HuH-7 (cell line): ENCODE measurements around the gene C19orf12.

Experiments
- DNase-seq: peaks from one replicate; pipeline ENCODE4 v3.0.0; 2011; ENCODE audit warnings: low spot score

The C19orf12 gene

DNA sequence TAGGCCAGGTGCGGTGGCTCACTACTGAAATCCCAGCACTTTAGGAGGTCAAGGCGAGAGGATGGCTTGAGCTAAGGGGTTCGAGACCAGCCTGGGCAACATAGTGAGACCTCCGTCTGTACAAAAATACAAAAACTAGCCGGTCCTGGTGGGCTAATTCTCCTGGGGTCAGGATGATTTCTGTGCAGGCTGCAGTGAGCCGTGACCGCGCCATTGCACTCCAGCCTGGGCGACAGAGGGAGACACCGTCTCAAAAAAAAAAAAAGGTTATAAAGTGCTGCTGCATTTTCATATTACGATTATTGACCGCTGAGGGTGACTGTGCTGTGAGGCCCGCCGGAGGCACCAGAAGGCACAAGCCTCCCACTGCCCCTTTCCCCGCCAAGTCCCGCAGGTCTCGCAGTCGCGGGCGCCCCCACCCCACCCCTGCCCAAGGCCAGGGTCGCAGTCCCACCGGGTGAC, 50.3 kb downstream of the C19orf12 start:
- no peak for DNase-seq

DNA sequence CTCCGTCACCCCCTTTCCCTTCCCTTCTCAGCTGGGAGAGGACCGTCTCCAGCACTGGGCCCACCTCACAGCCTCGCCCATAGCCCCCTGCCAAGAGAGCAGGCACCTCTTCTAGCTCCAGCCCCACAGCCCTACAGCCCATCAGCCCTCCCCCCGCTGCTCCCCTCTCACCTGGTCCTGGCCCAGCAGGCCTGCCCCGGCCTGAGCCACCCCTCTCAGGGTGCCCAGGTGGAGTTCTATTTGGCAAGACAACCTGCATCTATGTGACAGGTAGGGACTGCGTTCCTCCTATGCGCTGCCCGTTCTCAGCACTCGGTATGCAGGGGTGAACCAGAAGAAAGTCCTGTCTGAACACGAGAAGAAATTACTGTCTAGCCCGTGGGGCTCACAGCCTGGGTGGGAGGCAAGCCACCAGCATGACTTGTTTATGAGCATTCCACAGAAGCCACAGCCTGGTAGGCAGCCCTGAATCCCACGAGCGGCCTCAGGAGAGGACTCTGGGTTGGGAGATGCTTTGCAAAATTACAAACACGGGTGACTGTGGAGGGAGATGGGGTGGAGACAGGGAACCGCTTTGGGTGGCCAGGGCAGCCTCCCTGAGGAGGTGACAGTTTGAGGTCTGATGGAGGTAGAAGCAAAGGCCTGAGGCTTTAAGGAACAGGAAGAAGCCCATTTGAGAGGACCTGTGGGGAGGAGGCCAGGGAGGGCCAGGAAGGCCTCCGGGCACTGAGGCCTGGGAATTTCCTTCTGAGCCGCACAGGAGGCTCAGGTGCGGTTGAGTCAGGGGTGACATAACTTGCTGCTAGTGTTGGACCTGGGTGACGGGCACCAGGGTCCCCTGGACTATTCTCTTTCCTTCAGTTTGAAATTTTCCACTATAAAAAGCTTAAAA, 51.0 kb downstream of the C19orf12 start:
- no peak for DNase-seq

DNA sequence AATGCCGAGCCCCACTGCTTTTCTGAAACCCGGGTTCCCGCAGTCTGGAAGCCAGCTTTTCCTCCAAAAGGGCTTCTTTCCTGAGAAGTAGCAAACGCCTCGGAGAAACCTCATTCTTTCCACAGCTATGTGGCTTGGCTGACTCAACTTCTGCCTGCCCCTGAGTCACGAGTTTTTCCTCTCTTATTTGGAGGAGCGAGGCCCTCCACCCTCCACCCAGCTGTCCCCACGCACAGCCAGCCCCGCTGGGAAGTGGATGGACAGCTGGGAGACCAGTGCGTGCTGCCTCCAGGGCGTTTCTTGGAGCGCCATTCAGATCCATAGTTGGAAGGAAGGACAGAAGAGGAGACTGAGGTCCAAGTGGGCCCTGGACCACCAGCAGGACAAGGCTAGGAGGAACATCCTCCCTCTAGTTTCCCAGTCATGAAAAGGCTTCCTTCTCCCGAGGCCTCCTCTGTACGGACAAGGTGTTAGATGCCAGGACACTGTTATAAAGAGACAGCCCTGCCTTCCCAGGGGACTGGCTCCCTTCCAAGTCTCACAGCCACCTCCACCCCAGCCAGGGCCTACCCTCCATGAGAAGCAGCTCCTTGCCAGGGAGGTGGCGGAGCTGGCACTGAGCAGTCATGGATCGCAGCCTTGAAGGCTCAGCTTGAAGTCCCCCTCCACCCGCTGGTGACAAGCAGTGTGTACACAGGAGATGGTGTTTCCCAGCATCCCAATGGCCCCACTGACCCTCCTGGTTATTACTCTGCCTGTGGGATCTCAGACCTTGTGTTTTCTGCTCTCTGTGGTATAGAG, 52.3 kb downstream of the C19orf12 start:
- DNase-seq, result no peak

DNA sequence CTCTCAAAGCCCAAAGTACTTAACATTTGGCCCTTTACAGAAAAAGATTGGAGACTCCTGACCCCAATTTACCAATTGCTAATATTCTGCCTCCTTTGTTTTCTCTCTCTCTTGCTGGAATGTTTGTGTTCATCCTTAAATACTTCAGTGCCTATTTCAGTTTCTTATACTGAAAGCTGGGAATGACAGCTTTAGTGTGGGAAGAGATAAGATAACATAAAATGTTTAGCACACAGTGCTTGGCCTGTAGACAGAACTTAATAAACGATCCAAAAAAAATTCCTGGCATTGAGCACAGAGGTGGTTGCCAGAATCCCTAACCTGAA, 52.8 kb downstream of the C19orf12 start:
- DNase-seq, result no peak

DNA sequence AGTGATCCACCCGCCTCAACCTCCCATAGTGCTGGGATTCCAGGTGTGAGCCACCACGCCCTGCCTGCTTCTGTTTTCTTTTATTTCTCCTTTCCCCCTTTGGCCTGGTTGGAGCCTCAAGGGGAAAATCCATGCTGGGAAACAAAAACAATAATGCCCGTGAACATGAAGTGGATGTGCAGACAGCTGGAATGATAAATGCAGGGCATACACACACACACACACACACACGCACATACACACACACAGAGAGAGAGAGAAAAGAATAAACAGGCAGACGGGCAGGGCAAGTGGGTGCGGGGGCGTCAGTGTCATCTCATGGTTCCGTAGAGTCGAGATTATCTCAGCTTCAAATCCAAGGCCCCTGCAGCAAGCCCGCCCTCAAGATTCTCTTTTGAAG, 54.2 kb downstream of the C19orf12 start:
- no peak for DNase-seq

DNA sequence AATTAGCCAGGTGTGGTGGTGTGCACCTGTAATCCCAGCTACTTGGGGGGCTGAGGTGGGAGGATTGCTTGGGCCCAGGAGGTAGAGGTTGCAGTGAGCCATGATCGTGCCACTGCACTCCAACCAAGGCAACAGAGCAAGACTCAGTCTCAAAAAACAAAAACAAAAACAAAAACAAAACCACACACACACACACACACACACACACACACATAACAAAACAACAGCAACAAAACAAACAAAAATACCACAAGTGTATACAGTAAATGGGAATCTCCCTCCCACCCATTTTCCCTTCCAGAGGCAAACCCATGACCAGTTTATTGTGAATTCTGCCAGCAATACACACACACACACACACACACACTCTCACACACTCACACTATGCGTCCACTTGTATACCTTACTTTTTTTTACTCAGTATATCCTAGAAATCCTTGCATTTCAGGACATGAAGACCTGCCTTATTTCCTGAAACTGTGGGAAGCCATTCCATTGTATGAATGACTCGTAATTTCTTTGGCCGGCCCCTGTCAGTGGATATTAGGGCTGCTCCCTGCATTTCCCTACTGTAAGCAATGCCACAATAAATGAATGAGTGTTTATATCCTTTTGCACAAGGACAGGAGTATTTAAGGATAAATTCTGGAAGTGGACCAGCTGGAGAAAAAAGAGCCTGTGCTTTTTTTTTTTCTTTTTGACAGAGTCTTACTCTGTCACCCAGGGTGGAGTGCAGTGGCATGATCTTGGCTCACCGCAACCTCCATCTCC, 56.7 kb downstream of the C19orf12 start:
- DNase-seq, result no peak

DNA sequence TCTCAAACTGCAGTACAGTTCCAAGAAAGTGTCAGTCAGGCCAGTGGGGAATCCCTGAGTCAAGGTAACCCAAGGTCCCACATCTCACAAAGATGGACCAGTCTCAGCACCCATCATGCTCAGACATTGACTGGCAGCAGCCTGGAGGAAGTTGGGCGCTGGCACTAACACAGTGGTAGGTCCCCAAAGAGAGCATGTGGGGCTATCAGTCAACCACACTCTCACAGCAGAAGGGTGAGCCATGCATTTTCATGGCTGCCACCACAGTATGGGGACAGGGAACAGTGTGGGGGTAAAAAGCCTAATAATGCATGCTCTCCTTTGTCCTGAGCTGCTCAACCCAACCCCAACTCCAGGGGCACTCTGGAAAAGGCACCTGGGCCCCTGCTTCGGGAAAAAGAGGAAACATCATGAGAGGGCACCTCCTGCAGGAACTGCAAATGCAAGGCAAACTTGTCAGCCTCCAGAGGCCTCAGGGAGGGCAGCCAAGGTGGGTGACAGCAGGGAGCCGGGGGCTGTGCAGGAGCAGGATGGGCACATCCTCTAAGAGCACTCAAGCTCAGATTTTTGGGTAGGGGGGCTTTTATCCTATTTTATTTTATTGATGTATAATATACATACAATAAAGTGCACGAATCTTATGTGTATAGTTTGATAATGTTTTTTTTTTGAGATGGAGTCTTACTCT, 59.3 kb downstream of the C19orf12 start:
- no peak for DNase-seq

DNA sequence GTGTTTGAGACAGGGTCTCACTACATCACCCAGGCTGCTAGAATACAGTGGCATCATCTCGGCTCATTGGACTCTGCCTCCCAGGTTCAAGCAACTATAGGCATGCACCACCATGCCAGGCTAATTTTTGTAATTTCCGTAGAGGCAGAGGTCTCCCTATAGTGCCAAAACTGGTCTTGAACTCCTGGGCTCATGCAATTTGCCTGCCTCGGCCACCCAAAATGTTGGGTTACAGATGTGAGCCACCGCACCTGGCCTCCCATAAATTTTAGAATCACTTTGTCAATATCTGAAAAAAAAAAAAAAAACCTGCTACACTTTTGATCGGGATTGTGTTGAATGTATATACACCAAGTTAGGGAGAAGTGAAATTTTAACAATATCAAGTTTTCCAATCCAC, 61.7 kb downstream of the C19orf12 start:
- DNase-seq, result no peak

DNA sequence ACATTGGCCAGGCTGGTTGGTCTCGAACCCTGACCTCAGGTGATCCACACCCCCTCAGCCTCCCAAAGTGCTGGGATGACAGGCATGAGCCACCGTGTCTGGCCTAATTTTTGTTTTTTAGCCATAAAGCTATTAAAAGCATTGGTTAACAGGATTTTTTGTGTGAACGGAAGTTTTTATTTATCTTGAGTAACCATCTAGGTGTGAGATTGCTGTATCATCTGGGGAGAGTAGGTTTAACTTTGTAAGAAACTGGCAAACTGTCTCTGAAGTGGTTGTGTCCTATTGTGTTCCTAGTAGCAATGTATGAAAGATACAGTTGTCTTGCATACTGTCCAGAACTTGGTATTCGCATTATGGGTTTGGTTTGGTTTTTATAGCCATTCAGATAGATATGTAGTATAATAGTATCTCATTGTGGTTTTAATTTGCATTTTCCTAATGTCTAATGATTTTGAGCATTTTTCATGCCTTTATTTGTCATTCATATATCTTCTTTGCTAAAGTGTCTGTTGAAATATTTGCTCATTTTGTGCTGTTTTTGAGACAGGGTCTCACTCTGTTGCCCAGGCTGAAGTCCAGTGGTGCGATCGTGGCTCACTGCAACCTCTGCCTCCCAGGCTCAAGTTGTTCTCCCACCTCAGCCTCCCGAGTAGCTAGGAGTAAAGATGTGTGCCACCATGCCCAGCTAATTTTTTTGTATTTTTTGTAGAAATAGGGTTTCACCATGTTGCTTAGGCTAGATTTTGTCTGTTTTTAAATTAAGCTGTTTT, 63.3 kb downstream of the C19orf12 start:
- no peak for DNase-seq

DNA sequence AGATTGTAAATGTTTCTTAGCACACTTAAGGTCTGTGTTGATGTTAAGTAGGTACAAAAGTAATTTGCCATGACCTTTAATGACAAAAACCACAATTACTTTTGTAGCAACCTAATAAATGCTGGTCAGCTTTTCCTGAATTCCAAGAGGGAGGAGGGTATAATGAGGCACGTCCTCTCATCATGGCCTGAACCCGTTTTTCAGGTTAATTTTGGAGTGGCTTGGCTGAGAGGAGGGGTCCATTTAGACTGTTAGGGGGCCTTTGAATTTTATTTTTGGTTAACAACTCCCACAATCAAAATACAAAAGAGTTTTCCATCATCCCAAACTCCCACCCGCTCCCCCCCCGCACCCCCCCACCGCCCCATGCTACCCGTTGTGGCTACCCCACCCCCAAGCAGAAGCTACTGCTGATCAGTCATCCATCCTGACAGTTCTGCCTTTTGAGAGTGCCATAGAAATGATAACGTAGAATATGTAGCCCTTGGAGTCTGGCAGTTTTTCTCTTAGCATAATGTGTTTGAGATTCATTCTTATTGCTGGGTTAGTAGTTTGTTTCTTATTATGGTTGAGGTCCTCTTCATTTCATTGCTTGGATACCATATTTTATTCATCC, 64.2 kb downstream of the C19orf12 start:
- DNase-seq, result no peak
